HepG2 (cell line): Measurements from ENCODE around the gene HRC. TPM values are rescaled to one million over a fixed set of nuclear protein-coding genes. Genes with fewer than 3 reads are reported as not detected.

Source experiments
- AGO2 ChIP-seq: fragments of 200-400 bp; formaldehyde crosslinking; optimal IDR thresholded peaks from 2 replicates; pipeline ENCODE3; 2017; ENCODE audit warnings: mild to moderate bottlenecking, low read depth, low read length, moderate library complexity
- ATF5 ChIP-seq: sonication (generic); formaldehyde crosslinking; IDR thresholded peaks from 2 replicates; pipeline ENCODE4 v1.4.0; 2020; ENCODE audit warnings: mild to moderate bottlenecking, low read depth, missing genetic modification reagents
- CBX5 ChIP-seq: sonication (generic); formaldehyde crosslinking; IDR thresholded peaks from 2 replicates; pipeline ENCODE4 v1.4.0; 2020; ENCODE audit warnings: missing genetic modification reagents, borderline replicate concordance
- CREM ChIP-seq, 2 experiments: sonication (generic) in 1 of 2; formaldehyde crosslinking in 1 of 2; IDR thresholded peaks; 2 replicates each; pipeline versions ENCODE4 v1.4.0 to v1.6.1; 2016 to 2020; ENCODE audit warnings: antibody characterized with exemption in 1 of 2, mild to moderate bottlenecking in 1 of 2, missing genetic modification reagents in 1 of 2
- DDIT3 ChIP-seq: sonication (generic); formaldehyde crosslinking; IDR thresholded peaks from 2 replicates; pipeline ENCODE4 v1.4.0; 2020; ENCODE audit warnings: mild to moderate bottlenecking, missing genetic modification reagents
- HDAC1 ChIP-seq: sonication (generic); formaldehyde crosslinking; IDR thresholded peaks from 2 replicates; pipeline ENCODE4 v1.5.1; 2020; ENCODE audit warnings: mild to moderate bottlenecking, missing genetic modification reagents
- HOXA7 ChIP-seq: sonication (generic); formaldehyde crosslinking; IDR thresholded peaks from 2 replicates; pipeline ENCODE4 v1.8.1; 2022; ENCODE audit warnings: mild to moderate bottlenecking, missing genetic modification reagents, moderate library complexity
- IKZF4 ChIP-seq: sonication (generic); formaldehyde crosslinking; IDR thresholded peaks from 2 replicates; pipeline ENCODE4 v1.5.1; 2020; ENCODE audit warnings: borderline replicate concordance, mild to moderate bottlenecking, low read depth, missing genetic modification reagents; ENCODE audit errors: not compliant biosample characterization
- MEF2D ChIP-seq: sonication (generic); formaldehyde crosslinking; IDR thresholded peaks from 2 replicates; pipeline ENCODE4 v1.5.1; 2020; ENCODE audit warnings: mild to moderate bottlenecking, missing genetic modification reagents
- NCOR1 ChIP-seq: fragments of 200-600 bp; sonication (generic); IDR thresholded peaks from 2 replicates; pipeline ENCODE4 v1.7.0; 2017; ENCODE audit warnings: antibody characterized with exemption, low read length, borderline replicate concordance
- NFKB2 ChIP-seq: sonication (generic); formaldehyde crosslinking; IDR thresholded peaks from 2 replicates; pipeline ENCODE4 v1.4.0; 2020; ENCODE audit warnings: missing genetic modification reagents, borderline replicate concordance
- NFYB ChIP-seq: sonication (generic); formaldehyde crosslinking; IDR thresholded peaks from 2 replicates; pipeline ENCODE4 v1.4.0; 2020; ENCODE audit warnings: missing genetic modification reagents
- PATZ1 ChIP-seq: sonication (generic); formaldehyde crosslinking; IDR thresholded peaks from 2 replicates; pipeline ENCODE4 v1.4.0; 2020; ENCODE audit warnings: missing genetic modification reagents
- RFXANK ChIP-seq: IDR thresholded peaks from 2 replicates; pipeline ENCODE4 v1.6.1; 2016
- SRSF9 ChIP-seq: fragments of 200-400 bp; formaldehyde crosslinking; IDR thresholded peaks from 2 replicates; pipeline ENCODE4 v1.6.1; 2018; ENCODE audit warnings: borderline replicate concordance, mild to moderate bottlenecking, low read depth, low read length; ENCODE audit not compliant: insufficient read depth, poor library complexity, severe bottlenecking
- TEF ChIP-seq: sonication (generic); formaldehyde crosslinking; IDR thresholded peaks from 2 replicates; pipeline ENCODE4 v1.5.0; 2020; ENCODE audit warnings: missing genetic modification reagents
- ZFP62 ChIP-seq: sonication (generic); formaldehyde crosslinking; IDR thresholded peaks from 2 replicates; pipeline ENCODE4 v1.4.0; 2020; ENCODE audit warnings: missing genetic modification reagents
- ZNF124 ChIP-seq: sonication (generic); formaldehyde crosslinking; IDR thresholded peaks from 2 replicates; pipeline ENCODE4 v1.4.0; 2020; ENCODE audit warnings: missing genetic modification reagents
- ZNF20 ChIP-seq: sonication (generic); formaldehyde crosslinking; IDR thresholded peaks from 2 replicates; pipeline ENCODE4 v1.4.0; 2020; ENCODE audit warnings: mild to moderate bottlenecking, moderate library complexity, missing genetic modification reagents
- ZNF468 ChIP-seq: sonication (generic); formaldehyde crosslinking; IDR thresholded peaks from 2 replicates; pipeline ENCODE4 v1.8.0; 2022; ENCODE audit warnings: mild to moderate bottlenecking, moderate library complexity, missing genetic modification reagents
- ZNF597 ChIP-seq: sonication (generic); formaldehyde crosslinking; IDR thresholded peaks from 2 replicates; pipeline ENCODE4 v1.5.0; 2020; ENCODE audit warnings: missing genetic modification reagents
- ZNF607 ChIP-seq: sonication (generic); formaldehyde crosslinking; IDR thresholded peaks from 2 replicates; pipeline ENCODE4 v1.5.1; 2020; ENCODE audit warnings: missing genetic modification reagents, mild to moderate bottlenecking, borderline replicate concordance
- ZSCAN25 ChIP-seq: sonication (generic); formaldehyde crosslinking; IDR thresholded peaks from 2 replicates; pipeline ENCODE4 v1.8.0; 2022; ENCODE audit warnings: mild to moderate bottlenecking, missing genetic modification reagents
- polyA plus RNA-seq, 8 experiments: library from polyadenylated mRNA; depleted of rRNA in 3 of 8; stranded (reverse) in 7 of 8; unstranded in 1 of 8; fragments of >200 nt; fragmentation: Illumina TruSeq in 4 of 8; extraction: Trizol in 4 of 8; gene quantifications; 2 replicates each; pipeline versions ENCODE4 v1.2.1 to v1.2.3, GENCODE V29; 2011 to 2016; ENCODE audit warnings: low read depth in 4 of 8, missing spikeins in 1 of 8, mixed read lengths in 1 of 8; ENCODE audit not compliant: insufficient read depth in 1 of 8
- total RNA-seq, 5 experiments: library from RNA; depleted of rRNA; stranded (reverse); fragments of >200 nt; fragmentation: Illumina TruSeq; extraction: Trizol; gene quantifications; 2 replicates each; pipeline ENCODE4 v1.2.3, GENCODE V29; 2016; ENCODE audit warnings: low read depth in 1 of 5

The HRC gene
- total and polyA plus RNA-seq, 2 of the 13 experiments (the other 11 are each of a cell fraction or from before 2014, with no cell fraction given): 3.6 to 15.4 TPM

- TF ChIP-seq ZNF20: no peak
- TF ChIP-seq ZNF468 (CRISPR knock-in tag): no peak
- no peak for TF ChIP-seq NCOR1
- 0 out of 2 replicates have a peak, but pooled peaks have one; percentile 29 for TF ChIP-seq MEF2D (CRISPR knock-in tag)
- 0 out of 2 replicates have a peak, but pooled peaks have one; percentile 60 for TF ChIP-seq HOXA7 (CRISPR knock-in tag)
- TF ChIP-seq PATZ1 (CRISPR knock-in tag): 0 out of 2 replicates have a peak, but pooled peaks have one; percentile 11
- no peak; the same call in 1 of the 2 replicates for TF ChIP-seq CBX5 (CRISPR knock-in tag)
- TF ChIP-seq ZNF607 (CRISPR knock-in tag): peak; percentile 38; the same call in 1 of the 2 replicates
- no peak for TF ChIP-seq SRSF9
- peak; percentile 22; the same call in 1 of the 2 replicates for TF ChIP-seq CREM (IDR thresholded peaks at IDR 0.05)
- TF ChIP-seq CREM (CRISPR knock-in tag; IDR thresholded peaks at IDR 0.05): no peak
- no peak for TF ChIP-seq RFXANK
- peak; percentile 36 for TF ChIP-seq AGO2
- TF ChIP-seq HDAC1: peak; percentile 41; the same call in 1 of the 2 replicates
- TF ChIP-seq NFYB (CRISPR knock-in tag): no peak
- TF ChIP-seq ZSCAN25: 0 out of 2 replicates have a peak, but pooled peaks have one; percentile 4
- no peak for TF ChIP-seq NFKB2 (CRISPR knock-in tag)
- TF ChIP-seq ZNF597: no peak
- TF ChIP-seq TEF (CRISPR knock-in tag): no peak
- no peak for TF ChIP-seq ATF5 (CRISPR knock-in tag)
- TF ChIP-seq IKZF4: peak; percentile 35
- no peak for TF ChIP-seq DDIT3 (CRISPR knock-in tag)
- no peak for TF ChIP-seq ZNF124
- no peak for TF ChIP-seq ZFP62 (CRISPR knock-in tag)
These were observed 40.4 kb downstream of the HRC start (continued) for GRCh38 chr19:49114630-49115363.
